HTR-8/SVneo (cell line): ENCODE measurements around the gene ZNF761.
A peak's percentile ranks its signal among the peaks of the same experiment; 100 is the strongest.
"Not testable (repeated sequence)": the region's sequence is repeated elsewhere in the genome, so short reads cannot be mapped to it uniquely, and the experiment has no call there.

ENCODE experiments used
- DNase-seq: peaks from one replicate; pipeline ENCODE4 v3.0.0; 2011; ENCODE audit warnings: low spot score, mixed read lengths; ENCODE audit not compliant: insufficient read length
- FAIRE-seq: peaks from 2 replicates; lab custom pipeline; 2011; peaks lifted over from hg19 to GRCh38; lab: Jason Lieb, UNC

Gene ZNF761

GRCh38 chr19:53431399-53432087 lies at the start of gene ZNF761:
Gene ZNF761 (plus strand): TSS chr19:53431984. CDS start chr19:53447269, 15,285 bp downstream.
- FAIRE-seq: peak; percentile 91
- DNase-seq: peak; percentile 82

GRCh38 chr19:53388168-53388567 lies 43.6 kb upstream of the ZNF761 start:
- FAIRE-seq (no peak), DNase-seq (no peak)

- FAIRE-seq: no peak
- DNase-seq: no peak
Observed at GRCh38 chr19:53388904-53389303, 42.9 kb upstream of the ZNF761 start.

- FAIRE-seq (no peak), DNase-seq (no peak)
Observed at GRCh38 chr19:53389571-53389970, 42.2 kb upstream of the ZNF761 start.

GRCh38 chr19:53389978-53390377 lies 41.8 kb upstream of the ZNF761 start:
- FAIRE-seq: no peak
- DNase-seq: no peak

GRCh38 chr19:53394522-53394973 lies 37.2 kb upstream of the ZNF761 start:
- peak; percentile 23 for DNase-seq
- no peak for FAIRE-seq

- DNase-seq (peak; percentile 81), FAIRE-seq (peak; percentile 55)
Observed at GRCh38 chr19:53394974-53395839, 36.6 kb upstream of the ZNF761 start, which contains the start of gene ZNF765. Gene ZNF765 (plus strand): TSS chr19:53395149. CDS start chr19:53398016, 2,867 bp downstream.

- DNase-seq, FAIRE-seq: not testable (repeated sequence)
Observed at GRCh38 chr19:53395840-53396524, 35.8 kb upstream of the ZNF761 start.

- FAIRE-seq: no peak
Observed at GRCh38 chr19:53396525-53396868, 35.3 kb upstream of the ZNF761 start.

GRCh38 chr19:53397918-53398317 lies 33.9 kb upstream of the ZNF761 start:
- not testable (repeated sequence) for FAIRE-seq, DNase-seq

More at GRCh38 chr19:53396525-53396868, 35.3 kb upstream of the ZNF761 start:
- no peak for DNase-seq

GRCh38 chr19:53409505-53410204 lies 22.1 kb upstream of the ZNF761 start:
- DNase-seq (no peak), FAIRE-seq (no peak)

GRCh38 chr19:53420520-53421315 lies 11.1 kb upstream of the ZNF761 start:
- not testable (repeated sequence) for FAIRE-seq, DNase-seq

- FAIRE-seq: no peak
Observed at GRCh38 chr19:53422551-53422950, 9.2 kb upstream of the ZNF761 start.

GRCh38 chr19:53423074-53423473 lies 8.7 kb upstream of the ZNF761 start:
- DNase-seq: not testable (repeated sequence)

More at GRCh38 chr19:53422551-53422950, 9.2 kb upstream of the ZNF761 start:
- DNase-seq: no peak

GRCh38 chr19:53423680-53424079 lies 8.1 kb upstream of the ZNF761 start:
- not testable (repeated sequence) for DNase-seq
- FAIRE-seq: peak; percentile 90

More at GRCh38 chr19:53423074-53423473, 8.7 kb upstream of the ZNF761 start:
- FAIRE-seq: not testable (repeated sequence)

GRCh38 chr19:53424968-53425597 lies 6.7 kb upstream of the ZNF761 start:
- FAIRE-seq (no peak), DNase-seq (peak; percentile 37)

- no peak for DNase-seq
Observed at GRCh38 chr19:53432088-53432661, 391 bp downstream of the ZNF761 start.

GRCh38 chr19:53443809-53444208 lies 12.0 kb downstream of the ZNF761 start:
- FAIRE-seq: not testable (repeated sequence)

More at GRCh38 chr19:53432088-53432661, 391 bp downstream of the ZNF761 start:
- FAIRE-seq: peak; percentile 20

More at GRCh38 chr19:53443809-53444208, 12.0 kb downstream of the ZNF761 start:
- not testable (repeated sequence) for DNase-seq
